Measurements from ENCODE around the gene CHN2. TPM values are rescaled to one million over a fixed set of nuclear protein-coding genes. Genes with fewer than 3 reads are reported as not detected.

CHN2 gene
- 11.0 TPM for total RNA-seq
- long read RNA-seq, partial matches to known transcripts, result 1 of 18 reads
- long read RNA-seq, other reads (novel, unspliced or antisense), result 12 of 18 reads

DNA sequence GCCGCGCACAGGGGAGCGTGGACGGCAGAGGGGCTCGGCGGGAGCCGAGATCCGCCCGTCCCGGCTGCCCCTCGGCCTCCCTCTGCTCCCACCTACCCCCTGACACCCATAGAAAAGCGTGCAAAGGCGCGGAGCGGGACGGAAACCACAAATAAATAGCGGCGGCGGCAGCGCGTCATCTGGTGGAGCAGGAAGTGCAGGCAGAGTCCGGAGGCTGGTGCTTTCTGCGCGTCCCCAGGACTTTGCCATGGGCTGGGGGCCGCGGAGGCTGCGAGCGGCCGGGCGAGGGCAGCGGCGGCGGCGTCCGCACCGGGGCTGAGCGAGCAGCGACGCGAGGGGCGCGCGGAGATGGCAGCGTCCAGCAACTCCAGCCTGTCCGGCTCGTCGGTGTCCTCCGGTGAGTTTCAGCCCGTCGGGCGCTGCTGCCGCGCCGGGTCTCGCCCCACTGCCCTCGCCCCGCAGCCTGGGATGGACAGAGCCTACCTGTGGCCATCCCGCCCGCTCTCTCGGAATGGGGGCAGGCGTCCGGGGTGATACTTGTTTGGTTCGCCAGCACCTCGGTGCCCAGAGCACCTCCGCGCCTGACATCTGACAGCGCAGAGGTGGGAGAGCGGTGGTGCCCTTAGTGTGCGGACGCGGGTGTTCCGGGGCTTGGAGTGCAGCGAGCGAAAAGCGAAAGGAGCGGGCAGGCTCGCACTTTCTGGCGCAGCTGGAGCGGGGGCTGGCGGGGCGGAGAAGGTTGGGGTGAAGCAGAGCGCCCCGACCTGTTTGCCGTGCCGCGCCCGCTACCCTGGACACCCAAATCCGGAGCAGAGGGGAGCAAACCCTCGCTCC is at the start of gene CHN2:
Gene CHN2, plus strand, starts transcription at position 182 of the 834 bp plus-strand sequence.
- peak; percentile 91 for DNase-seq (ENCODE audit: low spot score)

DNA sequence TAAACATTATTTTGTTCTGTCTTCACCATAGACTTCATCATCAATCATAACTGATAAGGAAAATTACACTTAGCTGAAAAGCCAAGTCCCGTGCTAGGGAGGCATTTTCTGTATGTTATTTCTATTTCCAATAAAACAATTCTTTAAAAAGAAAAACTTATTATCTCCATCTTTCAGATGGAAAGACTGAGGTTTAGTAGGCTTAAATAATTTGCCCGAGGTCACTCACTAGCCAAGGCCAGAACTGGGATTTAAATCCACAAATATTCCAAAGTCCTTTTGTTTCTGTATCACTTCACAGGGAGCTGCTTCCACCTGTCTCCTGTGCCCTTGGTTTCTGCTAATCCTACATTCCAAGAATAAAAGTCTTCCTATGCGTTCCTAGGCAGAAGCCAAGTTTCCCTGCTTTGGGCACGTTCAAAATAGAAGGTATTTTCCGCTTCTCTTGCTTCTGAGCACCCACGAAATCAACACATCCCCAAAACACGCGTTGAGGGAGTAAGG is 49.0 kb upstream of the CHN2 start:
- no peak for DNase-seq (ENCODE audit: low spot score)

DNA sequence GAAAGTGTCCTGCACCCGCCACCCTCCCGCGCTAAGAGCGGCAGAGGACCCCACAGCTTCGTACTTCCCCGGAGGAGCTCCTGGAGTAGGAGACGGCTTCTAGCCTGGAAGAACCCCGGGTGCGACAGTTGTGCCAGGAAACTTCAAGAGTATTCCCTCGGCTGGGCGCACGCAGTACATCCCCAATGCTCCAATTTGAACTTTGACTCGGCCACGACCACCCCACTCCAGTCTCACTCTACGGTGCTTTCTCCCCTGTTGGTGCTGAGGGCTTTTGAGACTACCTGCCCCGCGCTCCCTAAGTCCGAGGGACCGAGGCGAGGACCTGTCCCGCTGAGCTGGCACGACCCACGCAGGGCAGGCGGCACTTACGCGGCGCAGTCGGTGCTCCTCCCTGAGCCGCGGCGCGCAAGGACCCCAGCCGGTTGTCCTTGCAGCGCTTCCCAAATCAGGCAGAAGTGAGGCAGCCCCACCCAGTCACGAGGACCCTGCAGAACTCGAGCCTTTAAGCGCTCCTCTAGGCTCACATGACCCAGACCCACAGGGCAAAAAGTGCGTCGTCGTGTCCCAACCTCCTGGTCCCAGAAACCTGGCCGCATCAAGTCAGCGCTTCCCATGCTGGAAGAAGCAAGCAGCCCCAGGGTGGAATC is 48.4 kb upstream of the CHN2 start, which contains the start of gene CPVL:
Gene CPVL, minus strand, starts transcription at position 481 of the 650 bp plus-strand sequence. CDS start 25,476 bp downstream, outside the sequence.
- no peak for DNase-seq (ENCODE audit: low spot score)

DNA sequence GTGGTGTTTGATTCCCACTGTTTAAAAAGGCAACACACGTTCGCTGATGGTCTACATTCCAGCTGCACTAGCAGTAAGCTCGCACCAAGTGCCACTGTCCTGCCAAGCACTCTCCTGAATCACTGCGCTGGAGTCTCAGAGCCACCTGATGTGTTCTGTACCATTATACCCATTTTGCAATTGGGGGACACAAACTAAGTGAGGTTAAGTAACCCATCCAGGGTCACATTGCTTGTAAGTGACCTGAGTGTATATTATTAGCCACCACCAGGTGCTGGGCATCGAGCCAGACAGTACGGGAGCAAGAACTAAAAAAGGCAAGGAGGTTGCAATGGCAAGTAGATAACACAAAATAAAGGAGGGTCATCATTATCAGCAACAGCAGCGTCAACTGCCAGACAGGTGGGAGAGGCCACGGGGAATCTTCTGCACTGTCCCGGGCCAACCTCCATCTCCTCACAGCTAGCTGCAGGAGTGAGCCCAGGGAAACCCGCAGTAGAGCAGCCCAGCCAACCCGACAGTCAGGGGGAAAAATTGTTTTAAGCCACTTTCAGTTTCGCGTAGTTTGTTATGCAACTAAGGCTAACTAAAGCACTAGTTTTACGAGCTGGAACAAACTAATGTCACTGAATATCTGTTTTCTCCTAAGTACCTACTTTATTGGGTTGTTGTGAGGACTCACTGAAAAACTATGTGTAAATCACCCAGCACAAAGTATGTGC is 47.5 kb upstream of the CHN2 start:
- DNase-seq (ENCODE audit: low spot score), result no peak

DNA sequence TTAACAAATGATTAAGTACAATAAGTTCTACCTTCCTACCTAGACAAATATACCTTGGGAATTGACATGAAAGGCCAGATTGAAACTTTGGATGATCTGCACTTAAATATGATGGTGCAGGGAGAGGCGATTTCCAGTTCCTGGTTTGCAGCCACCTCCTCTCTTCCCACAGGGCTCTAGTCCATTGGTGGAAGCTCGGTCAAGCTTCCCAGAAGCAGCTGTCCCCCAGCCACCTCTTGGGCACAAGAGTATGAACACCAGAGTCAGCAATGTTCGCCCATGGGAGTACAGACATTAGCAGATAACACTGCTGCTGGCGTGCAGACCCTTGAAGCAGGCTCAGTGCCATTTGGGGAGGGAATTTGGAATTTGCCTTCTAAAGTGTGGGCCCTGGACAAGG is 46.8 kb upstream of the CHN2 start:
- DNase-seq (ENCODE audit: low spot score), result no peak

DNA sequence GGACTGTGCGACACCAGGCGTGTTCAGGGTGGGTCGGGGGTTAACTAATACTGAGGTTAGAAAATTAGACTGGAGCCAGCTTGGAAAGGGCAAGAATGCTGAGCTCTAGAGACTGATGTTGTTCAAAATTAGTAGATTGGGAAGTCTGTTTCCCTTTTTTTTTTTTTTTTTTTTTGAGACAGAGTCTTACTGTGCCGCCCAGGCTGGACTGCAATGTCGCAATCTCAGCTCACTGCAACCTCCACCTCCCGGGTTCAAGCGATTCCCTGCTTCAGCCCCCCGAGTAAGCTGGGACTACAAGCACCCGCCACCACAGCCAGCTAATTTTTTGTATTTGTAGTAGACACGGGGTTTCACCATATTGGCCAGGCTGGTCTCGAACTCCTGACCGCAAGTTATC is 45.5 kb upstream of the CHN2 start:
- no peak for DNase-seq (ENCODE audit: low spot score)

DNA sequence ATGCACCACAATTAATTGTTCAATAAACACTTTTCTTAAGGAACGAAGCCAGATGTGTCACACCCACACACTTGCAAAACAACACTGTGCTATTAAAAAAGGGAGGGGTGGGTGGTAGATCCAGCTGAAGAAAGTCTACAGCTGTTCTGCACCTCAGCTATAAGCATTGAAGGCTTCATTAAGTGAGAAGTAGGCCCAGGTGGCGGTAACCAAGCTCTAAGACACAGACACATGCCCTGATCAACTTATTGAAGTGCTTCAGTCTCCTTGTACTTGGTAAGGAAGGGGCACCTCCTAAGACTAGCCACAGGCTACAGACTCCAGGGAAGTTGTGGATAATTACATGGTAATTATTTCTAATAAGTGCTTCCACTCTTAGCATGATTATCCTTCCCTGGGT is 43.7 kb upstream of the CHN2 start:
- DNase-seq (ENCODE audit: low spot score), result no peak

DNA sequence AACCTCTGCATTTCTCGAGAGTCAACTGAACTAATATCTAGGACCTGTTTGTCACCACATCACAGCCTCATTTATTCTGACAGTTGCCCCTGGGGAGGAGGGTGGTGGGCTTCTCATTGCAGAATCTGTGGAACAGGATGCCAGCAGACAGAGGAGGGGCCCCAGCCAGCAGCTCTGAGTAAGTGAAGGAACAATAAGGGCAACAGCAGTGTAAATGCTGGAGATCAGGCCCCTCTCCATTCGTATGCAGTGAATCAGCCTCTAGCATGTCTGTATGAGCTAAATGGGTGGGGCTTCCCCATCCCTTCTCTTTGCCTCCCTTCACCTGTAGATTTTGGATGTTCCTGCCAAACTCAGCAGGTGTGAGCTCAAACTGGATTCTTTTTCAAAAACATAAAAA is 40.5 kb upstream of the CHN2 start:
- no peak for DNase-seq (ENCODE audit: low spot score)

DNA sequence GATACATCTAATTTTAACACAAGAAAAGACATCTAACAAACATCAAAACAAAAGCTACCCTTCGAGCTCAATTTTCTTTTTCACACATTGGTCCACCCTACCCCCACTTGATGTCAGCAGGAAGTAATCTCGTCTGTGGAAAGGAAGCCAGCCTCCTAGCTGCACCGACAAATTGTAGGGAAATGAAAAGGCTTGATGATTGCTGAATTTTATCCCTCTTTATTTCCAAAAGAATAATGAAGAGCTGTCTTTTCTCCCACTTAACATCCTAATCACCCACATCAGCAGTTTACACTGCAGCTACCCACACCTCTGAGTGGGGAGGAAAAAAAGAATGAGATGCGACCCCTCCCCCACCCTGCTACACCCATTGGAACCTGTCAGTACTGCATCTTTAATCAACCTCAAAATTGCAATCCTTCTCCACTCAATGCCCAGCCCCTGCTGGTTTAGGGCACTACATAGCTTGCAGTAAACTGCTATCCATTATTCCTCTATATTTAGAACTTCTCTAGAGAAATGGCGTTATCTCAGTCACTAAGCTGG is 37.6 kb upstream of the CHN2 start:
- DNase-seq (ENCODE audit: low spot score), result no peak

DNA sequence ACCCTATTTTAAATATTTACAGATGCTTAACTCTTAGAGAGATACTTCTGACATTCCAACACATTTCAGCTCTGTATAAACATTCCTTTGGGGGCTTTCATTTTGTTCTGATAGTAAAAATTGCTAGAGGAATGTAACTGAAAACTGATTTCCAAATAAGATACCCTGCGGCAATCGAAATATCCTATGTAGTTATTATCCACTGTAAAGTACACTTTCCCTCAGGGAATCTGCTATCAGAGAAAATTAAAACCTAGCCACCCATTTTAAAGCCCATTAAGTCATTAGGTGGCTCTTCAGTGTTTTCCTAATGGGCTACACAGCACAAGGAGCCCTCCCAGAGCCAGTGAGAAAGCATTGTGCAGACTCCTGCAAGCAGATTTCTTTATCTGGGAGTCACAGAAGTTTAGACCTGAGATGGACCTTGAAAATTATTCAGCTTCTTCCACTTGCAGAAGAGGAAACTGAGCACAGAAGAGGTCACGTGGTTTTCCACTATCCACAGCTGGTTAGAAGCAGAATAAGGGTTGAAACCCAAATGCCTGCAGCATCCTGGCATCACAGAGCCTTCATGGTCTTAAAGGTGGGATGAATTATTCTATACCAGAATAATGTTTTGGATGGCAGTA is 35.7 kb upstream of the CHN2 start:
- DNase-seq (ENCODE audit: low spot score), result no peak

DNA sequence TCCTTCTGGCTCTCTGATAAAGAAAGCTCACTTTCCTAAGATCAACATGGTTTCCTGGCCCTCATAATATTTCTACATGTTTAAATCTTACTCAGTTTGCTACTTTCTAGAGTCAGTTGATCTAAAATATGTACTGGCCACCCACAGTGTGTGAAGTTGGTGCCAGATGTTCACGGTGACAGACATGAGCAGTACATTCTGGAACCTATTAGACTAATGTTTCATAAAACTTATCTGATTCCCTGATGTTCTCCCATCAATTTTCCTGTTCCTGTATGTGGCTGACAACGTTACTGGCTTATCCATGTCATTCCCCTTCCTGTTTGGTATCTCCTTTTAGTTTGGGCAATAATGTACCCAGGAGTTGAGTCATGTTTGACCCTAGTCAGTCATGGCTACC is 34.5 kb upstream of the CHN2 start:
- DNase-seq (ENCODE audit: low spot score), result no peak

DNA sequence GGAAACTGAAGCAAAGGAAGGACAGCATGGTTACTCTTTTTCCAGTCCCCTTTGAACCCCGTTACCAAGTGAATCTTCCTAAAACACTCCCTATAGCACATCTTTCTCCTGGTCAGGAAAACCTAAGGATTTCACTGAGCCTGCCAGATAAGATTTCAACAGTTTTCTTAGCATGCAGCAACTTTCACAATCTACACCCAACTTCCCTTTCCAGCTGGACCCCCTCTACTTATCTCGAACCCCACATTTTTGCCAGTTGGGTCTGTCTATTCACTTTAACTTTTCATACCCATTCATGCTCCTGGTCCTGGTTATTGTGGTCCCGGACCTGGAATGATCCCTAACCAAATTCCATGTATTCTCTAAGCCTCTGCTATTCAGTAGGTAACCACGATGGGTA is 33.3 kb upstream of the CHN2 start:
- DNase-seq (ENCODE audit: low spot score), result no peak

DNA sequence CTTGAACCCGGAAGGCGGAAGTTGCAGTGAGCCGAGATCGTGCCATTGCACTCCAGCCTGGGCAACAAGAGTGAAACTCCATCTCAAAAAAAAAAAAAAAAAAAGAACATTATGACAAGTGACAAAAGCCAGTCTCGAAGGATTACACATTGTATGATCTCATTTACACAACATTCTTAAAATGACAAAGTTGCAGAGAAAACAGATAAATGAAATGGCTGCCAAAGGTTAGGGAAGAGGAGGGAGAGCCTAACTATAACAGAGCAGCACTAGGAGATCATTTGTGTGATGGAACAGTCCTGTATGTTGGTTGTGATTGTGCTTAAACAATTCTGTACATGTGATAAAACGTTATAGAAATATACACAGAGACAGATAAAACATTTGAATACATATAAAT is 32.0 kb upstream of the CHN2 start:
- DNase-seq (ENCODE audit: low spot score), result no peak

DNA sequence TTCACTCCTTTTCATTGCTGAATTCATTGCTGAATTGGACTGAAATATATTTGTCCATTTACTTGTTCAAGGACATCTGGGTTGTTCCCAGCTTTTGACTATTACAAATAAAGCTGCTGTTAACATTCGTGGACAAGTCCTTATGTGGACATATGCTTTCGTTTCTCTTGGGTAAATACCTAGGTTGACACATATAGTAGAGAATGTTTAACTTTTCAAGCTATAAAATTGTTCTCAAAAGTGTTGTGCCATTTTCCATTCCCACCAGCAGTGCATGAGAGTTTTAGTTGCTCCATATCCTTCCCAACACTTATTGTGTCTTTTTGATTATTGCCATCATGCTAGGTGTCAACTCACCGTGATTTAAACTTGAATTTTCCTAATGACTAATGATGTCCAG is 30.7 kb upstream of the CHN2 start:
- no peak for DNase-seq (ENCODE audit: low spot score)

DNA sequence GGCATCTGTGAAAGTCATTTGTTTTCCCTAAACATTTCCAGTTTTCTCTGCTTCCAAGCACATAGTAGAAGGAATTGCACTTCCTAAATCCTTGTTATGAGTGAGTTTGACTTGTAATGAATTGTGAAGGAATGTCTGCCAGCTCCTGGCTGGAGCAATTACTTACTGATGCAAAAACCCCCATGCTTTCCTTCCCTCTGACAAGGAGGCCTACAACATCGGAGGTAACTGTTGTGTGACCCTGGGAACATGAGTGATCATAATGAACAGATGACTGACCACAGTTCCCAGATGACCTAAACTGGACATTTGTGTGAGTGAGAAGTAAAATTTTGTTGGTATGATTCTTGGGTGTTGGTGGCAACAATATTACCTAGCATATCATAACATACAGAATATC is 26.9 kb upstream of the CHN2 start:
- no peak for DNase-seq (ENCODE audit: low spot score)

DNA sequence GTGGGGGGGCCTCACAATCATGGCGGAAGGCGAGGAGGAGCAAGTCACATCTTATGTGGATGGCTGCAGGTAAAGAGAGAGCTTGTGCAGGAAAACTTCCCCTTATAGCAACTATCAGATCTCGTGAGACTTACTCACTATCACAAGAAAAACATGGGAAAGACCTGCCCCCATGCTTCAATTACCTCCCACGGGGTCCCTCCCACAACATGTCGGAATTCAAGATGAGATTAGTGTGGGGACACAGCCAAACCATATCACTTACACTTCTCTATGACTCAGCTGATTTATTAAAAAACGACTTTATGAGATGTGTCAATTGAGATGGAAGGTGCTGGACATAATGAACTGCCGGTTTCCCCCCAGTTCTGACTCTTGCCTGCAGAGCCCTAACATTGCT is 23.8 kb upstream of the CHN2 start:
- no peak for DNase-seq (ENCODE audit: low spot score)

DNA sequence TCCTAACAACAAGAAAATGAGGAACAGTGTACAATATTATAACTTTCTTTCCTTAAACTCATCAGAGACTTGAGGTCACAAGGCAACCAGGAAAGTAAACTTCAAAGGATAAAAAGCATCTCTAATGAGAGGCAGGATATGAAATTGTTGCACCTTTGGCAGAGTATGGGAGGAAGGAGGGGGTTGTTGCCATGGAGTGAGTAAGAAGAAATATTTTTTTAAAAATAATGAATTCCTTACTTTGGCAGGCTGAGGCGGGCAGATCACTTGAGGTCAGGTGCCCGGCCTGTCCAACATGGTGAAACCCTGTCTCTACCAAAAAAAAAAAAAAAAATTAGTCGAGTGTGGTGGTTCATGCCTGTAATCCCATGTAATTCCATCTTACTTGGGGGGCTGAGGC is 21.1 kb upstream of the CHN2 start:
- DNase-seq (ENCODE audit: low spot score), result no peak

DNA sequence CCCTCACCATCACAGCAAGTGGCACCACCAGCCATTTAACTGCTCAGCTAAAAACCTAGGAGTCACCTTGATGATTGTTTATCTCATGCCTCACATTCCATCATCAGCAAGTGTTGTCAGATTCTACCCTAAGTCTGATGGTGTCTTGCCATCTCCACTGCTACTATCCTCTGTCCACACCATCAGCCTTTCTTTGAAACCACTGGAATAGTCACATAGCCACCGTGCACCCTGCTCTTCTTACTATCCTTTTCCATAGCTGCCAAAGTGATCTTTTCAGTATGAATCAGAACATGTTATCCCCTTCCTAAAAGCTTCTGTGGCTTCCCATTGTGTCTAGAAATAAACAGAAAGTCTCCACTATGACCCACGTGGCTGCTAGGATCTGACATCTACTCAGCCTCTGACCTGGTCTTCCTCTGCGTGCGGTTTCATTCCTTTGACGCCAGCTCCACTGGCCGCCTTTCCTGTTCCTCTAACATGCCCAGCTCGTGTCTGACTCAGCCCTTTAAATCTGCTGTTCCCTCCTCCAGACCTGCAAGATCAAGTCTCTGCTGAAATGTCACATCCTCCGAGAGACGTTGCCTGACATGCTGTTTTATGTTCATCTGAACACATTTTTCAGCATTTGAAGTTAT is 16.5 kb upstream of the CHN2 start:
- DNase-seq (ENCODE audit: low spot score), result no peak

DNA sequence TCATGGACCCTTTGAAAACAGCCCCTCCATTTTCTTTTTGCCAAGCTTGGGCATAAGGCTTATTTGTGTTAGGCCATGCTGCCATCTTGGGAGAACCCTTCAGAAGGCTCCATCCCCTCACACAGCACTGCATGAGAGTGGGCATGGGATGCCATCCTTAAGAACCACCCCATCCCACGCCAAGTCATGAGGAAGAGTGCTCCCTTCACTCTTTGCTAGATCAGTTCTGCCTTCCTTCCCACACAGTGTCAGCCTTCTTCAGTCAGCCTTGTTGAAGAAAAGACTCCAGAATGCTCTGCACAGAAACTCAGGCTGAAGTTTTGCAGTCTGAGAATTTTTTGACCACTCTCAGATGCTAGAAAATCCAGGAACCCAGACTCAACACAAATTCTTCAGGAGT is 15.5 kb upstream of the CHN2 start:
- no peak for DNase-seq (ENCODE audit: low spot score)

DNA sequence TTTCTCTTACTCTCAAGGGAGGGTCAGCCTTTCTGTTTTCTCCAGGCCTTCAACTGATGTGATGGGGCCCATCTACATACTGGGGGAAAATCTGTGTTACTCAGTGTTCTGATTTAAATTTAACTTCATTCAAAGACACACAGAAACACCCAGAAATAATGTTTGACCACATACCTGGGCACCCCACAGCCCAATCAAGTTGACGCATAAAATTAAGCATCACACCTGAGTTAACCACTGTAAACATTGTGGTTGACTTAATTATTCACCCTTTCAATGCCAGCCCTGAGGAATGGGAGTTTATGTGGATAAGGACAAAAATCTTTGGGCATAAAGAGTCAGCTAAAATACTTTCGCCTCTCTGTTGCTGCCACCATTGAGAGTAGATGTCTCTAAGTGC is 10.0 kb upstream of the CHN2 start:
- no peak for DNase-seq (ENCODE audit: low spot score)

DNA sequence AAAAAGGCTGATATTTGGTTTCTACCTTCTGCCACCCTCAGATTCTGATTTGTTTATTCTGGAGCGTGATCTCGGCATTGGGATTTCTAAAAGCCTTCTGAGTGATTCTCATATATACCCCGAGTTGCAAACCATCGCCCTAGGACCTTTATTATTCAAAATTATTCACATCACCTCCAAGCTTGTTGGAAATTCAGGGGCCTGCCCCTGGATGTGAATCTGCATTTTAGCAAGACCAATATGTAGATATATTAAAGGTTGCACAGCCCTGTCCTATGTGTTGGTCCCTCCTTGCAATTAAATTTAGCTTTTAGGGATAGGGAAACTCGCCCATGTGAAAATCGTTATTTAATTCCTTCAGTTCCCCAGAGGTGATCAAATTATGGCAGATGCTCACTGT is 9.0 kb upstream of the CHN2 start:
- no peak for DNase-seq (ENCODE audit: low spot score)
